ENCODE results near the gene SKI.

GRCh38 chr1:2348346-2349325 is 120.5 kb downstream of the SKI start:
- TF ChIP-seq POLR2AphosphoS5 (IDR thresholded peaks at IDR 0.05; ENCODE audit: low read depth) (no peak), EZH2 (IDR thresholded peaks at IDR 0.05; ENCODE audit: low read depth, unreplicated experiment) (no peak), CTCF (conservative IDR thresholded peaks at IDR 0.05; ENCODE audit: low read depth in 2 of 2) (no peak), STAT1 (IDR thresholded peaks at IDR 0.05; ENCODE audit: unreplicated experiment) (no peak), REST (IDR thresholded peaks at IDR 0.05; ENCODE audit: unreplicated experiment) (no peak), ZNF114 (CRISPR knock-in tag; IDR thresholded peaks at IDR 0.05) (no peak), EZH2phosphoT487 (IDR thresholded peaks at IDR 0.05; ENCODE audit: unreplicated experiment) (no peak), CREB1 (CRISPR knock-in tag; IDR thresholded peaks at IDR 0.05; ENCODE audit: low read depth) (no peak), JUNB (IDR thresholded peaks at IDR 0.05; ENCODE audit: unreplicated experiment) (no peak)

Data from GM23338 (cell line).